GM21723 (cell line): Measurements from ENCODE around the gene PRDM11.
"Not testable (repeated sequence)": the region's sequence is repeated elsewhere in the genome, so short reads cannot be mapped to it uniquely, and the experiment has no call there.

Experiments used
- ATAC-seq: cut with Tn5 transposase; IDR thresholded peaks from one replicate; pipeline ENCODE4 v1.9.1; 2021; ENCODE audit warnings: mild to moderate bottlenecking, moderate library complexity; ENCODE audit not compliant: unreplicated experiment

PRDM11 gene

DNA sequence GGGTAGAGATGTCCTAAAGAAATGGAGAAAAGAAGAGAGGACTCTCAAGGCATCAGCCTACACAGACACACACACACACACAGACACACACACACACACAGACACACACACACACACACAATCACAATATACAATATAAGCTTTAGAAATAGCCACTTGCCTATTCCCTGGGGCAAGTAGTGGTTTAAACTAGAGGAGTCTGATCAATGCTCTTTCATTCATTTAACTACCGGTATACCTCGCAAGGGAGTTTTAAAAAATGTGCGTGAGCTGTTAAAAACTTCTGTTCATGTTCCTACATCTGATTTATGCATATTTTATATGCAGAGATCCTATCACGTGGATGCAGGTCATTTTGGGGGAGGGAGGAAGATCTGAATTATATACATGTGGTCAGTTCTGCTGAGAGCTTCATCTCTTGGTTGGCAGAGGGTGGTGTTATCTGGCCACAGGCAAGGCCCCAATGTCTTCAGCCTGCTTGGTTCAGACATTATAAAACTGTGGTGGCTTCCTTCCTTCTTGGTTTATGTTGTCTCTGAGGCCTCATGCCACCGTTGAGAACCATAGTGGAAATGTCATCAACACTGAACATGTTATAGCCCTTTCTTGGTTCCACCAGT, 83.1 kb downstream of the PRDM11 start:
- no peak for ATAC-seq

DNA sequence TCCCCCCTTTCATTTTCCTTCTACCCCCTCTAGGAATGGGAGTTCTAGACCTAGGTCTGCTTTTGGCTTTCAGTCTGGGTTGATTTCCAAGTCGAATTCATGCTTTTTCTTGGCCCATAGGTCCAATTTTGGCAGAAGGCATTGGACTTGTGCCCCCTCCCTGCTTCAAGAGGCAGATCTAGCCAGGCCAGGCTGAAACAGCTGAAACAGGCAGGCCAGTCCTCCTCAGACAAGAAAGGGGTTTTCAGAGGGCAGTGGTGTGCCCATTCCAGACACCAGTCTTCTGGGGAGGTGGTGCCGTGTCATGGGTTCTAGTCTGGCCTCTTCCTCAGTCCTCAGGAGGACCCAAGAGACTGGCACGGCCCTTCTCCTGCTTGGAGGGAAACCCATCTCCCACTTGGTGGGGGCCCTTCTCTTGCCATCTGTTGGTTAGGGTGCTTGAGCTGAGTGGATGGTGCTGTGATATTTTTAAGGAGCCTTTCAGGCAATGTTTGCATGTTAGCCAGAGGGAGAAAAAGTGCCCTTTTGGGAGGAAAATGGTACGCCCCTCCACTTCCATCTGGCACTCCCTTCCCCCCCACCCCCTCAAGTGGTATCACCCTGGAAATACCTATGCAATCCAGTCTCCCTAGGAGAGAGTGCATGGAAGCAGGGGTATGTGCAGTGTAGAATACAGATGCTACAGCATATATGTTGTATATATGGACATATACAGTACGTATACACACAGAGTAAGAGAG, 86.1 kb downstream of the PRDM11 start:
- ATAC-seq, result no peak

DNA sequence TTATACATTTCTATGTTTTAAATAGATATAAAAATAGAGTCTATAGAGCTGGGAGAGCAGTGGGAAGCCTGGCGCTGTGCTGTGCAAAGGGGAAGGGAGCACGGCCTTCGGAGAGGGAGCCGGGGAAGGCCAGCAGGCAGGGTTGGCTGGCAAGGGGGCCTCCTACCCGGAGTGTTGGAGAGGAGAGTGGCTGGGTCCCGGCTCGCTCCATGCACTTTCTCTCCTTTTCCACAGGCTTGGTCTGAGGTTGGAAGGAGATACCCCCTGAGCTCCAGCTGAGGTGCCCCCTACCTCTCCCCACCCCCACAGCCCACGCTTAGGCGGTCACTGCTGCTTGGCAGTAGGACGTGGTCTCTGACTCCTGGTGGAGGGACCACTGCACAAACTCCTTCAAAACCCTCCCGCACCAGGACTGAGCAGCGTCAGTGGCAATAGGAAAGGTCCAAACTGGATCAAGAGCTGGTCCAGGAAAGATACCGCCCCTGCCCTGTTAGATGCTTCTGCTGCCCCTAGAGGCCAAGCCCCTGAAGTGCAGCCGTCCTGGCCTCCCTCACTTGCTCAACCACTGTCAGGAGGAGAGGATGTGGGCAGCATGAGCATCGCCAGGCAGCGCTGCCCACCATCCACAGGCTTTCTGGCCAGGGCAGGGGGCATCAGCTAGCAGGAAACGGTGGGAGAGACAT, 86.8 kb downstream of the PRDM11 start:
- peak; percentile 74 for ATAC-seq

DNA sequence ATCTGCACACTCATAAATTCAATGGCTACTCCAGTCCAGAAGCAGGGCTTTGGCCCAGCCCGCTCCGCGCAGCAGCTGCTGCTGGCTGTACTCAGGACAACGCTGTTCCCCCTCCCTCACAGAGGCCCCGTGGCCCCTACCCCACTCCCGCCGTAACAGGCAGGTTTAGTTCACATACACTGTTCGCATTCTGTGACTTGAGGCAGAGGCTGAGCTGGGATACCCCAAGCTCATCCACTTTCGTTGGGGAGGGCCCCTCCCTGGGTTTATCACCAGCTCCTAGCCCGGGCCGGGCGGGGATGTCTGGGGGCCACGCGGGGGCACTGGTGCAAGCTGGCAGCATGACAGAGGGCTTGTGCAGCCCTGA, 87.3 kb downstream of the PRDM11 start:
- ATAC-seq, result no peak

DNA sequence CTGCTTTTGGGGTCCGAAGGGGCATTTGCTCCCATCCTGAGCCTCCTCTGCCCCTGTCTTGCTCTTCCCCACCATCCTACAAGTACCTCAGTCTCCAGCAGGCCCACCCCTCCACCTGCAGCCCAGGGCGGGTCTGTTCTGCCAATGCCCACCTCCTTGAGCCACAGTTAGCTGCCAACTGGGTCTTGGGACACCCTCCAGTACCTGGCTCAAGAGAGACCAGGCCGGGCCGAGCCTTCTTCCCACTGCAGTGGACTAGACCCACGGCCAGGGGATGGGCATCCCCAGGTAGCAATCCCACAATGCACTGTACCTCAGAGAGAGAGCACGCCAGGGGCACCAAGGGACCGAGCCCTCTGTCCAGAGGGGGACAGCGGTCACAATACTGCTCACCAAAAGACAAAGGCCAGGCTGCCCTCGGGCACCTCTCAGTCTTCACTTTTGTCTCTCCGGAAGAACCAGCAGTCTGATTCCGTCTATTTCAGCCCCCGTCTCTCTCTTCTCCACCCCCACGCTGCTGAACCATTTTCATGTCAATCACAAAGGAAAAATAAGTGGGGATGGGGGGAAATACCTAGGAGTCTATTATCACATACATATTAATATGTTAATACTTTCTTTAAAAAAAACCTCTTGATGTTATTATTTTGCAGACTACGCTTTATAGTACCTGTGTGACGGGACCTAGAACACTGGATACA, 88.0 kb downstream of the PRDM11 start:
- ATAC-seq, result no peak

DNA sequence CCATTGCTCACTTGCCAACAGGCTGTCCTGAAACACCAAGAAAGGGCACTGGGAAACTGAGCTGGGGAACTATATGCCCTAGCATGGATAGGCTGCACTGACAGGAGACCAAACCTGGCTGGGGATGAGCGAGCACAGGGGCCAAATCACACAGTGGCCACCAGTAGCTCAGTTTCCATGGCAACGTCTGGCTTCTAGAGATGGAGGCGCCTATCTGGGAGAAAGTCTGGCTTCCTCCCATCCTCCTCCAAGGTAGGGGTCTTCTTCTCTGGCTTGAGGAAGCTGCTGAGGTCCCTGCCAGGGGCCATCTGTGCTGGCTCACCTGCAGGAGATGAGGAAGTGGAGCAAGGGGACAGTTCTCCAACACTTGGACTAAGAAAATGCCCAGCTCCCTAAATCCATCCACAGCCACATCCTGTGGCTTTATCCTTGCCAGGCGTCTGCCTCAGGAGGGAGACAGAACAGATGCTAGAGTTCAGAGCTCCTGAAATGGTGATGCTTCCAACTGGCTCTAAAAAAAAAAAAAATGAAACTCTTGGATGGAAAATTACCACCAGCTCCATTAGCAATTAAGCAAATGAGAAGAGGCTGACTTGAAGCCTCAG, 91.4 kb downstream of the PRDM11 start:
- no peak for ATAC-seq

DNA sequence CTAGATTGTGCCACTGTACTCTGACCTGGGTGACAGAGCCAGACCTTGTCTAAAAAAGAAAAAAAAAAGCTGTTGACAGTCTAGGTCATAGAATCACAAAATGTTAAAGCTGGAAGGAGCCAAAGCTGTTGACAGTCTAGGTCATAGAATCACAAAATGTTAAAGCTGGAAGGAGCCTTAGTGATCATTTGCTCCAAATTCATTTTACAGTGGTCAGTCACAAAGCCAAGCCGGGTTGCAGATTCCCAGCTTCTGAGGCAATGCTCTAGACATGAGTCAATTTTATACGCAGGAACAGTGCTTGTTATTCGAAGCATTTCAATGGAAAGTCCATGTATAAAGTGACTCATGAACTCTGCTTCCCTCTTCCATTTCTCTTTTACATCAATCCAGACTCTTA, 92.3 kb downstream of the PRDM11 start:
- ATAC-seq, result no peak

DNA sequence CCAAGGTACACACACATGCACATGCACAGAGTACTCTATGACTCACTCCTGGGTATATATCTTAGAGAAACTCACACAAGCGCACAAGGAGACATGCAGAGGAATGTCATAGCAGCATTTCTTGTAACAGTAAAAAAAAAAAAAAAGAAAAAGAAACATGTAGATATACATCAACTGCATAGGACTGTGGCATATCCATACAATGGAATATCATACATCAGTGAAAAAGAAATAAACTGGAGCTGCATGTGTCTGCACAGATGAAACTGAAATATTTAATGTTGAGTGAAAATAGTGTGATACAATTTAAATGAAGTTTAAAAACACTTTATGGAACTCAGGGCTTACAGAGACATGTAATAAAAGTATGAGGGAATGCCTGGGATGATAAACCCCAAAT, 93.3 kb downstream of the PRDM11 start:
- no peak for ATAC-seq

DNA sequence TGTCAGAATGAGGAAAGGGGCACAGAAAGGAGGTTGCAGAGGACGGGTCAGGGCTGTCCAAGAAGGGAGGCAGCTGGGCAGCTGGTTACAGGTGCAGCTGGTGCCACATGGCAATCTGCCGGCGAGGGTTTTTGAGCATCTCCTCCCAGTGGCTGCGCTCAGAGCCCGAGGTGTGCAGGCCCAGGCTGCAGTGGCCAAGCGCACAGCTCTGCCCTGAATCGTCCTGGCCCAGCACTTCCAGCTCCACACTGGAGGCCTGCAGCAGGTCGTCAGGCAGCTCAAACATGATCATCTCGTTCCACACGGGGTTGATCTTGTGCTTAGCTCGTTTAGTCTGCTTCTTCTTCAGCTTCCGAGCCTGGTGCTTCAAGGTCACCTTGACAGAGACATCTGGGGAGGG, 97.5 kb downstream of the PRDM11 start:
- ATAC-seq, result no peak

DNA sequence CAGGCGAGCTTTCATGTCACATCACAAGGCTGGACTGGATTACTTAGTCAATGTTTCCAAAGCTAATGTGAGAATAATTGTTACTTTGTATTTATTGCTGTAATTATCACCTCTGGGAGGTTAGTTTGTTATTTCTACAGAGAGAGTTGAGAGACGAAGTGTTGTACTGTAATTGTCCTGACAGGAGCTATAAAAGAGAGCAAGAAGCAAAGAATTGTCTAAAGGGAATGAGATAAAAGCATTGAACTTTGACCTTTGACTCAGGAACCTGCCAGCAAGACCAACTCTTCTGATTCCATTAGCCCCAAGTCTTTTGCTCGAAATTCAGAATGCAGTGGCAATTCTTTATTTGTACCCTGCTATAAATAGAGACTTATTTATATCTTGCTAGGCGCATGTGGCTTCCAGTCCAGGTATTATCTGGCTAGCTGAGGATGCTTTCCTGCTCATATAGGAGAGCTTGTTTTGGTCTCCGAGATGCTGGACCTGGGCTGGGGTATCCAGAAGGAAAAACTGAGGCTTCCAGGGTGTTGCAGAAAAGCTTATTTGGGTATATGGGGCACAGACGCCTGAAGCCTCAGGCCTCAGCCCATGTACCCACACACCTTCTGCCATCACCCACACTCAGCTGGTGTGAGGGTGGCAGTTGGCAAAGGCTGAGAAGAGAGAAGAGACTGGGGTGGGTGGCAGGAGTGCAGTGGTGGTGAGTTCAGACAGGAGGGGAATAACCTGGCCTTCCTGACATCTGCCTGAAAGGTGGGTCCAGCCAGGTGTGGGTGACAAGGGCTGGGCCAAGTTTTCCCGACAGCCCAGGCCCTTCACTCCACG, 99.0 kb downstream of the PRDM11 start:
- ATAC-seq, result no peak

DNA sequence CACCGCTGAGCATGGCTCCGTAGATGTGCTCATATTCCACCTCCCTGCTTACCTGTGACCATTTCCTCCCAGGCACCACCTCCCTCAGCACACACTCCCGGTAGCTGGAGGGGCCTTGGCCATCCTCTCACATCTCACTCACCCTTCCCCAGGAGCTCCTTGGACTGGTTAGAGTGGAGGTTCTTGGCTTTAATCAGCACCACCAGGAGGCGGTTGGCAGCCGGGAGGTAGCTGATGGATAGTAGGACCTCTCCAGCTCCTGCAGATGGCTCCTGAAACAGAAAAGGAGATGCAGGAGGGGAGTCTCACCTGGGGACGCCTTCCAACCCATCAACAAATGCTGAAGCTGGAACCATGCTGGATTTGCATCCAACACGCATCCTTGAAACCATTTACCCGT, 99.8 kb downstream of the PRDM11 start:
- no peak for ATAC-seq

DNA sequence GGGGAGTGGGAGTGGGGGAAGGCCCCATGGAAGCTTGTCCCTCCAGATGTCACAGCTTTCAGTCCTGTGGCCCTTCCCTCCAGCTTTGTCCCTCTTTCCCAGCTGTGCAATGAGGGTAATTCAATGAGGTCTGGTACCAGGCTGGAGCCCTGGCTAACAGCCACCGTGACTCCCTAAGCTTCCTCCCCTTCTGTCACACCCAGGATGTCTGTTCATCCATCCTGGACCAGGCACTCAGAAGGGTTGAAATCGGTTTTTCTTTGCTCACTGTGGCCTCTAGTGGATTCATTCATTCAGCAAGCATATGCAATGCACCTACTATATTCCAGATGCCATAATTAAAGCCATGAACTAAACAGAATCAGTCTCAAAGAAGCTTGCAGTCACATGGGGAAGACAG, 101.0 kb downstream of the PRDM11 start:
- no peak for ATAC-seq

DNA sequence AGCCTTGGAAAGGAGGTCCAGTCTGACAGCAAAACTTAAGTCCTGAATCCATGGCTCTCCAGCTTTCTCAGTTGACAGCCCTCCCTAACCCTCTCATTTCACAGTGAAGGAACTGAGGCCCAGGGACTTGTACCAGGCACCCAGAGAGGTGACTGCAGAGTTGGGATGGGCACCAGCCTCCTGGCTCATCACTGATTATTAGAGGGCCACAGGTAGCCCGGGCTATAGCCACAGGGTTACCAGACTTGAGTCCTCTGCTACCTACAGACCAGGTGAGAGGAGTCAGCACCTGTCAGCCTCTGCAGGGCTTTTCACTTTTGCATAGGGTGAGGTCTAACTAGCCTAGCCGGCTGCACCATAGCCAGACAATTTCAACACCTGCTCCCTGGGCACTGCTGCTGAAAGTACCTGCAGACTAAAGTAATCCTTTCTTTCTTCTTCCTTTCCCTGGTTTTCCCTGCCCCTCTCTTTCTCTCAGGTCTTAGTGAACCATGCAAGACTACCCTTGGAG, 102.1 kb downstream of the PRDM11 start:
- no peak for ATAC-seq

DNA sequence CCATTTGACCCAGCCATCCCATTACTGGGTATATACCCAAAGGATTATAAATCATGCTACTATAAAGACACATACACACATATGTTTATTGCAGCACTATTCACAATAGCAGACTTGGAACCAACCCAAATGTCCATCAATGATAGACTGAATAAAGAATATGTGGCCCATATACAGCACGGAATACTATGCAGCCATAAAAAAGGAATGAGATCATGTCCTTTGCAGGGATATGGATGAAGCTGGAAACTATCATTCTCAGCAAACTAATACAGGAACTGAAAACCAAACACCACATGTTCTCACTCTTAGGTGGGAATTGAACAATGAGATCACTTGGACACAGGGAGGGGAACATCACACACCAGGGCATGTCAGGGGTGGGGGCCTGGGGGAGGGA, 102.9 kb downstream of the PRDM11 start:
- ATAC-seq, result not testable (repeated sequence)

DNA sequence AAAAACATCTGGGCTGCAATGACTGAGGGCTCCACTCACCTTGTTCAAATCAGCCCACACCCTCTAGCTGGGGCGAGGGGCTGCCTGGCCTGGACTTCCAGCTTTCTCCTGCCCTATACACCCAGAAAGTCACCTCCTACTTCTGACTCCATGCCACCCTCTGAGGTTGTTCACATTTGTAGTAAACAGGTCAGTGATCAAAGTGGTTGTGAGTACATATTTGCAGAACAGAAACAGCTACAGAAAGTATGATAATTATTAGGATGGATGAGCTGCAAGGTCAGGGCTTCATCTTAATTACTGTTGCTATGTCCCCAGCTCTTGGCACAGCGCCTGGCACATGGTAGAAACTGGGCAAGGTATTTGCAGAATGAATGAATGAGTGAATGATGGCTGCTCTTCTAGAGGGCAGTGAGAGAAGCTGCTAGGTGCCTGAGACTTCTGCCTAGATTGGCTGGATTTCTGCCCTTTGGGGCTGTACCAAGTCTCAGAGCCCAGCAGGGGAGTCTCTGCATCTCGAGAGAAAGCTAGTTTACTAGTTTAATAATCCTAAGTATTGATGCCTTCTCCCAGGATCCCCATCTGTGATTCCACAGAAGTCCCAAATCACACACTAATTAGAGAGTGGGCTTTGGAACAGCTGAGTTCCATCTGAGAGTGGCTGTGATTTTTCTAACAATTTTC, 103.7 kb downstream of the PRDM11 start:
- no peak for ATAC-seq

DNA sequence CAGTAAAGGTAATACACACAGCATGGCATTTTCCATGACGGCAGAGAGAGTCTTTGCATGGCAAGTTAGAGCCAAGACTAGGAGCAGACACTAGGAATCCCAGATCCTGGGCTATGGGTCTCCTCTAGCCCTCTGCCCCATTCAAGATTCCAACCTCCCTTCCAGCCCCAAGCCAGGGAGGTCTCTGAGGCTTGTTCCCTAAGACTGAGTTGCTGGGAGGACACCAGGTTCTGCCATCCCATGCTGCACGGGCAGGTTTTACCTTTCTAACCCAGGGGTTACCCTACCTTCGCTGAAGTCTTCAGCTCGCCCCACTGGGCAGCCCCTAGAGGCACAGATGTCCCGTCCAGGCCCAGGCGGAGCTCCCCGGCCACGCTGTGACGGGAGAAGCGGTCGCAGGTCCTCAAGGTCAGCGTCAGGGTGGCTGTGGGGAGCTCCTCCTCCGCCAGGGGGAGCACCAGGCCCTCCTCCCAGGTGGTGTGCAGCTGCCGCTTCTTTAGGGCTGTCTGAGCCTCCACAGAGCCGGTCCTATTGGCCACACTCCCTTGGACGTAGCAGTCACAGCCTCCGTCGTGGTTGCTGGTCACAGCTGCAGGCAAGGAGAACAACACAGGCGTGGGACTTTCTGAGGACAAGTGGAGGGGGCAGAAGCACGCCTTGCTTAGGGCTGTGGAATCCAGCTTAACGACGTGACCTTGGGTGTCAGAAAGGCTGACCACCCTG, 105.9 kb downstream of the PRDM11 start:
- no peak for ATAC-seq

DNA sequence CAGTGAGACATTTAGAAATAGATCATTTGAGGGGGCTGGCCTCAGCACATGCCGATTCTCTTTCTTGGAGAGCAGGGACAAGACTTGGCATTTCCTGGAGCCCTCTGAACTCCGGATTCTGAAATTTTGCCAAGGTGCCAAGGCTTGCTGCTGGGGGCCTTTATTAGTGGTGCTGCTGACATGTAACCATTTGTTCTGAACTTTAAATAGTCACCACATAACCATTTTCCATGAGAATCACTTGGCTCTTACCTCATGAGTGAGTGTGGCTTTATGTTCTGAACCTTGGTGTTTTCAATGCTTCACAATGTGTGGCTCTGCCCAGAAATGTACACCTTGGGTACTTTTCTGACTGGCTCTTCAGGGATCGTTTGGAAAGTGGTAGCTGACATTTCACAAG, 106.4 kb downstream of the PRDM11 start:
- ATAC-seq, result no peak

DNA sequence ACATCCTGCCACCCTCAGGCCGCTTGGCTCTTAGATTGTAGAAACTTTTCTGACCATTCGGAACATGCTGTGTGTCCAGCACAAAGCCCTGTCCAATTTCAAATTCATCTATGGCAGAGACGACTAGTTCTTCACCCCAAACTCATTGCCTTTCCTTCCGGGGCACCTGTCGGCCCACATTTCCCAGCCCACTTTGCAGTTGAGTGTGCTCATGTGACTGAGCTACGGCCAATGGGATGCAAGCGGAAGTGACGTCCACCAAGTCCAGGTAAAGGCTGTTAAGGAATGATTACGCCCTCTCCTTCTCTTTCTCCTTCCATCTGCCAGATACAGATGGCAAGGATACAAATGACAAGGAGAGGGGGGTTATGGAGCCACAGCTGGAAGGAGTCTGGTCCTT, 107.2 kb downstream of the PRDM11 start:
- no peak for ATAC-seq

DNA sequence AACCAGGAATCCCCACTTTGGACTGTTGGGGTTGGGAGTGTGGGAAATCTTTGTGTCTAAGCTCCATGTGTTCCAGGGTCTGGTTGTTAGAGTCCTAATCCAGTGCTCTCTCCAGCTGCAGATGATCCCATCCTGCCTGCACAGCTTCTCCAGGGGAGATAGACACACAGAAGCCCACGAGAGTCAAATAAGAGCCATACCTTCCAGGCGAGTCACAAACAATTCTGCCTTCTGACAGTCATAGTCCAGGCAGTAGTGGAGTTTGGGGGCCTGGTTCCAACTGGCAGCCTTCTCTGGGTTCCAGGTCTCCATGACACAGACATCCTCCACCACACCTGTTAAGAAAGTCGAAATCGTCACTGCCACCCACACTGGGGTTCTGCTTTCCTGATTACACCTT, 107.6 kb downstream of the PRDM11 start:
- no peak for ATAC-seq
